GM18519 (cell line): Measurements from ENCODE around the gene TECR.
"Not testable (repeated sequence)": the region's sequence is repeated elsewhere in the genome, so short reads cannot be mapped to it uniquely, and the experiment has no call there.

ENCODE experiments used
- ATAC-seq: cut with Tn5 transposase; IDR thresholded peaks from one replicate; pipeline ENCODE4 v1.9.1; 2021; ENCODE audit warnings: mild to moderate bottlenecking, moderate library complexity; ENCODE audit not compliant: unreplicated experiment, low FRiP score

Gene TECR, protein sequence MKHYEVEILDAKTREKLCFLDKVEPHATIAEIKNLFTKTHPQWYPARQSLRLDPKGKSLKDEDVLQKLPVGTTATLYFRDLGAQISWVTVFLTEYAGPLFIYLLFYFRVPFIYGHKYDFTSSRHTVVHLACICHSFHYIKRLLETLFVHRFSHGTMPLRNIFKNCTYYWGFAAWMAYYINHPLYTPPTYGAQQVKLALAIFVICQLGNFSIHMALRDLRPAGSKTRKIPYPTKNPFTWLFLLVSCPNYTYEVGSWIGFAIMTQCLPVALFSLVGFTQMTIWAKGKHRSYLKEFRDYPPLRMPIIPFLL

DNA sequence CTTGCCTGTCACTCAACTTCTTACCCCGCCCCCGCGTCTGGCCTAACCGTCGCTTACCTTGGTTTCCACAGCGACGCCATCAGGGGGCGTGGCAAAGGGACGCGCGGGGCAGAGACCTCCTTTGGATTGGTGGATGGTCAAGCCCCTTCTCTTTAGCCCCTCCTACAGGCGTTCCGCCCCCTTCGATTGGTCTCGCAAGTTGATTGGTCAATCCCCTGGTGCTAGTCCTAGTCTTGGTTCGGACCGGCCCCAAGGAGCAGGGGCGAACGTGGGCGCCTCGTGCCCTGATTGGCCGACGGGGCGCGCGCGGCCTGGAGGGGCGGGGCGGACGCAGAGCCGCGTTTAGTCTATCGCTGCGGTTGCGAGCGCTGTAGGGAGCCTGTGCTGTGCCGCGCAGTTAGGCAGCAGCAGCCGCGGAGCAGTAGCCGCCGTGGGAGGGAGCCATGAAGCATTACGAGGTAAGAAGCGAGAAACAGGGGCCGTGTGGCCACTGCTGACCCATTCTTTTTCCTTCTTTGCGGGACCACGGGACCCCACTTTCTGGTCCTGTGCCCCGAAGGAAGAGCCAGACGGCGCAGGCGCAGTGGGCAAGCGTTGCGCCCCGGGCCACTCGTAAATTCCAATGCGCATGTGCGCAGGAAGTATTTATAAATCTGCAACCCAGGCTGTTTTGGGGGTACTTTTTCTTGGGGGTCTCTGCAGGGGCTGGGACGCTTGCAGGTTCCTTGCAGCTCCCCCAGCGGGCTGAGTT, at the start of gene TECR:
TECR (plus strand) TSS at position 341 of the 751 bp plus-strand sequence; CDS start at position 444, 103 bp downstream.
- ATAC-seq = peak; percentile 88

DNA sequence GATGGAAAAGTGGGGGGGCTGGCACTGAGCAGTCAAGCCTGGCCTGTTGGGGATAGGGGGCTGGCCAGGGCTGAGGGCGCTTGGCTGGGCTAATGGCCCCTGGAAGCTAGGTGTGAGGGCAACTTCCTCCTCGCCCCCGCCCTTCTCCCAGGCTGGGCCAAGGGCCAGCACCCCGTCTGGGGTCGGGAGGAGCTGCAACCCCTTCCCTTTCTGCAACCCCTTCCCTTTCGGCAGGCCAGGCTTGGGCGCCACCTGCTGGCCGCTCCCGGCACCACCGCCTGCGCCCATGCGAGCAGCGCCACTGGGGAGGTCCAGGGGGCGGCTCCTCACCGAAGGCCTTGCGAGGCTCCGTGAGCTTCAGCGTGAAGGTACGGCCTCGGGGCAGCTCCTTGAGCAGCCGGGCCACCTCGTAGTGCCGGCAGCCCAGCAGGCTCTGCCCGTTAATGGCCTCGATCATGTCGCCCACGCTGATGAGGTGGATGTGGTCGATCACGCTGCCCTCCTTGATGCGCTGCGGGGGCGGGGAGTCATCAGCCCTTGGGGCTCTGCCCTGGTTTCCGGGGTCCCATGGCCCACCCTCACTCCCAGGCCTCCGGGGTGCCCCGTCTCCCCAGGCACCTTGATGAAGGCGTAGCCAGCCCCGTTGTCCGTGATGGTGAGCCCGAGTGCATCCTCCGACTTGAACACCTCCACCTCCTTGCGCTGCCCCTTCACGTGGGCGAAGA, 49.3 kb upstream of the TECR start:
- ATAC-seq = no peak

DNA sequence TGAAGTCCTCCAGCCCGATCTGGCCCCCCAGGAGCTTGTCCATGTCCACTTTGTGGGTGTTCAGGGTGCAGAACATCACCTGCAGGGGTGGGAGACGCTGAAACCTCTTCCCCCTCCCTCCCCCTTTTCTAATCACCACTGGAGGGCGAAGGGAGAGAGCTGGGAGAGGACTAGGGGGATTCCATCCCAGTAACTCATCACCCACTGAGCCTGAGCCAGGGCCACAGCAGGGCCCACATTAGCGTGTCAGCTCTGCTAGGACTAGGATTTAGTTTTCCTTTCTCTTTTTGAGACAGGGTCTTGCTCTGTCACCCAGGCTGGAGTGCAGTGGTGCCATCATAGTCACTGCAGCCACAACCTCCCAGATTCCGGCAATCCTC, 48.7 kb upstream of the TECR start:
- ATAC-seq = no peak

DNA sequence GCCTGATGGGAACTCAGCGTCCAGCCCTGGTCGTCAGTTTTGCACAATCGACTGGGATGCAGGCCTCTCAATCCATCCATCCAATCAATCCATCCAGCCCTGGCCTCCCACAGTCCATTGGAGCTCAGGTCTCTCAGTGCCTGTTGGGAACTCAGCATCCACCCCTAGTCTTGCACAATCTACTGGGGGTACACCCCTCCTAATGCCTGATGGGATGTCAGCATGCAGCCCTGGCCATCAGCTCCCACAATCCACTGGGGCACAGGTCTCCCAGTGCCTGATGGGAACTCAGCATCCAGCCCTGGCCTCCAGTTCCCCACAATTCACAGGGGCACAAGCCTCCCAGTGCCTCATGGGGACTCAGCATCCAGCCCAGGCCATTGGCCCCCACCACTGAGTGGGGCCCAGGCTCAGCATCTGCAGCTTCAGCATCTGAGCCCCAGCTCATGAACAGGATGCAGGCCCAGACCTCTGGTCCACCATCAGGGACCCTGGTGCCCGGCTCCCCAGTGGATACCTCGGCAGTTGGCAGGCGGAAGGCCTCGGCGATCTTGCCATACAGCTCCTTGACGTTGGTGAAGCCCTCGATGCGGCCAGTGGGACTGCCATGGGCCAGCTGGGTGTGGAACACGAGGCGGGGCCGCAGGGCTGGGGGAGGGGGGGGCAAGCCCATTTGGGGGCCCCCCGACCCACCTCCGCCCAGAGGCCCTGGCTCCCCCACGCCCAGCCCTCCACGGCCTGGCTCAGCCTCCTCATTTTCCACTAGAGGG, 47.0 kb upstream of the TECR start:
- ATAC-seq = no peak

DNA sequence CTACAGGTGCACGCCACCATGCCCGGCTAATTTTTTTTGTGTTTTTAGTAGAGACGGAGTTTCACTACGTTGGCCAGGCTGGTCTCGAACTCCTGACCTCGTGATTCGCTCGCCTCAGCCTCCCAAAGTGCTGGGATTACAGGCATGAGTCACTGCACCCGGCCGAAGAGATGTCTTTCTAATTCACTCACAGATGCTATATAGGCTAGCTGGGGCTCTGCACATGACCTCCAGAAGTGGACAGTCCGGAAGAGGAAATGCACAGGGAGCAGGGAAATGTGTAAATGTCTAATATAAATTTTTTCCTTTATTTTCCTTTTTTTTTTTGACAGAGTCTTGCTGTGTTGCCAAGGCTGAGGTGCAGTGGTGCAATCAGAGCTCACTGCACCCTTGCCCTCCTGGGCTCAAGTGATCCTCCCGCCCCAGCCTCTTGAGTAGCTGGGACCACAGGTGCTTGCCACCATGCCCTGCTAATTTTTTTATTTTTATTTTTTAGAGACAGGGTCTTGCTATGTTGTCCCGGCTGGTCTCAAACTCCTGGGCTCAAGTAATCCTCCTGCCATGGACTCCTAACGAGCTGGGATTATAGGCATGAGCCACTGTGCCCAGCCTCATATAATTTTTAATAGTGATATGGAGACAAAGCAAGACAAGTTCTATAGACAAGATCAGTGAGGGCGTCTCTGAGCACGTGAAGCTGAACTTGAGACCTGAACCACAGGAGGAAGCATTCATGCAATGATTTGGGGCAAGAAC, 41.8 kb upstream of the TECR start:
- no peak for ATAC-seq

DNA sequence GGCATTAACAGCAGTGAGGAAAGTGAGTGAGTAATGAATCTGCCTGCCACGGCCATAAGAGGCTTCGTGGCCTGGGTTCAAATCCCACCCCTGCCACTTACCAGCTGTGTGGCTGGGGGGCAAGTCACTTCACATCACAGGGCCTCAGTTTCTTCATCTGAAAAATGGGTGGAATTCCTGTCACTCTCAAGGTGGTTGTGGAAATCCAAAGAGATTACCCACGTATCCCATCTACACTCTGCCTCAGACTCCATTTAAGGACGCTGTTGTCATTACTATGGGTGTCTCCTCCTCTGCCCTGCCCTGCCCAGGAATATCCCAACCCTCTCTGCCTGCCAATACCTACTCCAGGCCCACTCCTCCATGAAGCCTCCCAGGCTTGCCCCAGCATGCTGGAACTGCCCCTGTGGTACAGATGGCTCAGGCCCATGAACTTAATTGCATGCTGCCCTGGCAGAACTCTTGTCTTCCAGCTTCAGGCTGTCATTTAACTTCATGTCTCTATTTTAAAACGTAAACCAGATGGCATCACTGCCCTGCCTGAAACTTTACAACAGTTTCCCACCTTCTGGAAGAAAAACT, 36.5 kb upstream of the TECR start:
- no peak for ATAC-seq

DNA sequence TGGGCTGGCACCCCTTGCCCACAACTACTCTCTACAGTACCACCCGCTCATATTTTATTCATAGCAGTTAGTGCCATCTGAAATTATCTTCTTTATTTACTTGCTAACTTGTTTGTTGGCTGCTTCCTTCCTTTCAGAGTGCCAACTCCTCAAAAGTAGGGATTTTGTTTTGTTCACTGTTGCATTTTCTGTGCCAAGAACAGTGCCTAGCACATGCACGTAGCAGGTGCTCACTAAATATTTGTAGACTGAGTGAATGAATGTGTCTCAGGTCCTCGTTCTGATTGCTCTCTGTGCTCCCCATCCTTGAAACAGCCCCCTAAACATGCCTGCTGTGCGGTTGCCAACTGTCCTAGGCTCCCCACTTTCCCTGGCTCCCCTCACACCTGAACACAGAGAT, 35.0 kb upstream of the TECR start:
- ATAC-seq = no peak

DNA sequence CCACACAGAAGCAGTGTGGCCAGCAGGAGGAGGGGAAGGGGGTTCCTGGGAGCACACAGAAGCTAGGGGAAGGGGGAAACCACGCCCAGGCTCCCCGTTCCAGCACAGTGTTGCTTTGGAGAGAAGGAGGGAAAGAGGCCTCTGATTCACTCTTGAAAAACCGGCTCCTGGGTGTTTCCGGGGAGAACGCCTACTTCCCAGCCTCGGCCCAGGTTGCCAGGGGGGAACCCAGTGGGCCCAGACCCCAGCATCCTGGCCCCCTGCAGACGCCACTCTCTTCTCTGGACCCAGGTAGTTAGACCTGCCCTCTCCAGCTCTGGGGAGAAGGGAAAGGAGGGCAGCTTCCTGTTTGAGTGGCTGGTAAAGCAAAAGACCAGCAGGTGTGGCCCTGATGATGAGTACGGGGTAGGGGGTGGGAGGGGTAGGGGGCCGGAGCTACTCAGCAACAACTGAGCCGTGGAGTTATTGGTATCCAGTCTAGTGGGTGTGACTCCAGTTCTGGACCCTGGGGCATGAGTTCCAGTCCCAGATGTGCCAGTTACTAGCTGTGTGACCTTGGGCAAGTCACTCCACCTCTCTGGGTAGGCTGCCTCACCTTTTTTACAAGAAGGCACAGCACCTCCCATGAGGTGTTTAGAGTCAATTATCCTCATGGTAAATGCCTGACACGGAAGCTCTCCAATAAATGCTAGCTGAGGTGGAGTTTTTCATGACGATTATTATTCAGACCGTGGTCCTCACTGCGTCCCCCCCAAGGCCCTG, 34.3 kb upstream of the TECR start:
- ATAC-seq = no peak

DNA sequence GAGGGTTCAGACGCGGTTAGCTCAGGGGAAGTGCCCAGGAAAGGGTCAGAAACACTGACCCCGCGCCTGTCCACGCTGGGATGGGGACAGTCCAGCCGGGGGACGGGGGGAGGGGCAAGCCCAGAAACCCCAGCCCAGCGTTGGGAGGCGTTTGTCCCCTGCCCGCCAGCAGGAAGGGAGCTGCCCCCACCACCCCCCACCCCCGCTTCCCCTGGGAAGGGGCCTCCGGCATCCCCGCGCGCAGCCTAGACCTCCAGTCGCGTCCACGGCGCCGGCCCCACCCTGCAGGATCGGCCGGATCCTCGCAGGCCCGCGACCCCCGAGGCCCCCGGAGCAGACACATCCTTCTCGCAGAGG, 33.7 kb upstream of the TECR start:
- no peak for ATAC-seq

DNA sequence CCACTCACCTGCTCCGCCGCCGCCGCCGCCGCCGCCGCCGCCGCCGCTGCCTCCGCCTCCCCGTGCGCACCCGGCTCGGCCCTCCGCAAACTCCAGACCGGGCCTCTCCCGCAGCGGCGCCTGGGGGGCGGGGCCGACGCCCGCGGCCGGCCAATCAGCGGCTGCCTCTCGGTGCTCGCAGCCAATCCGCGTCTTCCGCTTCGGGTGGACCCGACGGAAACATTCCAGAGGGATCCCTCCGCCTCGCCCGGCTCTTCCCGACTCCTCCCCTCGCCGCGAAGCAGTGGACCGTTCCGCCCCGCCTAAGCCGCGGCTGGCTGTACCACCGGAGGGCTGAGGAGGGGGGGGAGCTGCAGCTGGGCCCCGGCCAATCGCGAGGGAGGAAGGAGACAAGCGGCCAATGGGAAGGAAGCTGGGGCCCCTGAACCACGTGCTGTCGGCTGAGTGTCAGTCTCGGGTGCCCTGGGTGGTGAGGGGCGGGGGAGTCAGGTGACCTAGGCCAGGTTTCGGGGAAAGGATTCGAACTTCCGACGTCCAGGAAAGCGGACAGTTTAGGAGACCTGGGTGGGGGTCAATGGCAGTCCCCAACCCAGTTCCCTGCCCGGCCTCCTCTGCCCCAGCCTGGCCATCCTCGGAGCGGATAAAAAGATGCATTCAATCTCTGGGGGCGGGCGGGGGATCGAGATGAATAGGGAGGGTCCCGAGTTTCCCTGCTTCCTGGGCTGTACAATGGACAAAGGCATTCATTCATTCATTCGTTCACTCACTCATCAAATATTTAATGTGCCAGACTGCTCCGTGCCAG, 33.2 kb upstream of the TECR start, which contains the start of gene GIPC1:
GIPC1 (minus strand) TSS at position 99 of the 805 bp plus-strand sequence. CDS start 13,151 bp downstream, outside the sequence.
- ATAC-seq = no peak

DNA sequence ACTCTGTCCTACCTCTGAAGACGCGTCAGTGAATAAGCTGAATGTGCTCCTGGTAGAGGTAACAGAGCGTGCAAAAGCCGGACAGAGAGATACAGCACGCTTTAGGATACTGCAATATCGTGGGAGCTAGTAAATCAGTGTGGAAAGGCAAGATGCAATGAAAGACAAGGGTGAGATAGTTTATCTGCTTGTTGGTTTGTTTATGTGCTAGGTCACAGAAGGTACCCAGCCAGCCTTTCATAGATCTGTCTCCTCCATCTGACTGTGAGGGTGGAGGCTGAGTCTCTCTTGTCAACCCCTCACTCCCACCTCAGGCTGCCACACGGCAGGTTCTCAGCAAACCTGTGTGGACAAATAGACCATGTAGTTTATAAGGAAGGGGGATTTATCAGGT, 32.6 kb upstream of the TECR start:
- ATAC-seq = no peak

DNA sequence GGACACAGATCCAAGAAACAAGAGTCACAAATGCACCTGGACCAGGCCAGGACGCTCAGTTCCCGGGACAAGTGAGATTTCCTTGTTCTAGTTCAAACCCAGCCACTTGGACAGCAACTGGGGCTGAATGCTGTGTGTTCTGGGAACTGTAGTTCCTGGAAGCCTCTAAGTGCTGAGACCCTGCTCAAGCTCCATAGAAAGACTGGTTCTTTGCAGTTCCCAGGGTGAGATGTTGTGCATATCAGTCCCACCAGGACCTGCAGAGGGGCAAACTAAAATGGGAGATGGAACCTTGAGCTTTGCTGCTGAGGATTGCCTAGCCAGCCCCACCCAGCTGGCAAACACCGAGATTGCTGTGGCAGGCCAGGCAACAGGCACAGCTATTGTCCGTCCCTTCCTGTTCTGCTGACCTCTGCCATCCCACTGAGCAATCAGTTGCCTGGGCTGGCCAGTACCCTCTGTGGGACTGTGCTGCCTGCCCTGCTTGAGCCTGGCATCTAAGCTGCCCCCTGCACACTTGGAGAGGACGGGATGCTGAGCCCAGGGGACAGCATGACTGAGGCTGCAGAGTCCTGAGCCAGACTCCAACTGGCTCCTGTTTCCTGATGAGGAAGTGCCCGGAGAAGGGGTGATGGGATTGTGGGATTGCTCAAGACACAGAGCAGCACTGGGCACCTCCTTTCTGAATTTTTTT, 32.0 kb upstream of the TECR start:
- no peak for ATAC-seq

DNA sequence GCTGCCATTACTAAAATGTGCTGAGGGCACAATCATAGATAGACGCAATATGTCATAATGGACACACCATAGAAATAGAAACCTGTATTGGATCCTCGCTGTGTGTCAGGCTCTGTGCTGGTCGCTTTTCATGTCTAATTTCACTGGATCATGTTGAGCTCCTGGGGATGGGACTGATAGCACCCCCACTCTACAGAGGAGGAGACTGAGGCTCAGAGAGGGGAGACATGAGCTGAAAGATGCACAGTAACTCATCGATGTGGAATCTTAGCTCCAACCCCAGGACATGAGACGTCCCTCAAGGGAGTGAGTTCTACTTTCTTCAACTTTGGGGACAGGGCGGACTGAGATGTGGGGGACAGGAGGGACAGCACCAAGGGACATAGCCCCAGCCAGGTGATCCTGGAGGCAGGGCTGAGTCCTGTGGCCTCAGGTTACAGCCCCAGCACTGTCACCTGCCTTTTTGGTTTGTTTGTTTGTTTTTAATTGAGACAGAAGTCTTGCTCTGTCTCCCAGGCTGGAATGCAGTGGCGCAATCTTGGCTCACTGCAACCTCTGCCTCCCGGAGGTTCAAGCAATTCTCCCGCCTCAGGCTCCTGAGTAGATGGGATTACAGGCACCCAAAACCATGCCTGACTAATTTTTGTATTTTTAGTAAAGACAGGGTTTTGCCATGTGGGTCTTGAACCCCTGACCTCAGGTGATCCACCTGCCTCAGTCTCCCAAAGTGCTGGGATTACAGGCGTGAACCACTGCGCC, 26.9 kb upstream of the TECR start:
- ATAC-seq = no peak

DNA sequence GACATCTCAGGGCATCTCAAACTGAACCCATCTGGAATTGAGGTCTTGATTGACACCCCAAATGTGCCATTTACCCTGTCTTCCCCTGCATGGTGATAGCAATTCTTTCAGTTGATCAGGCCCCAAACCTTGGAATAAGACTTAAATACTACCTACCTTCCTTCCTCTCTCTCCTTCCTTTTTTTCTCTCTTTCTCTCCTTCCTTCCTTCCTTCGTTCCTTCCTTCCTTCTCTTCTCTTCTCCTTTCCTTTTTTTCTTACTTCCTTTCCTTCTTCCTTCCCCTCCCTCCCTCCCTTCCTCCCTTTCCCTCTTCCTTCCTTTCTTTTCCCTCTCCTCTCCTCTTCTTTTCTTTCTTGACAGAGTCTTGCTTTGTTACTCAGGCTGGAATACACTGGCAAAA, 26.1 kb upstream of the TECR start:
- no peak for ATAC-seq

DNA sequence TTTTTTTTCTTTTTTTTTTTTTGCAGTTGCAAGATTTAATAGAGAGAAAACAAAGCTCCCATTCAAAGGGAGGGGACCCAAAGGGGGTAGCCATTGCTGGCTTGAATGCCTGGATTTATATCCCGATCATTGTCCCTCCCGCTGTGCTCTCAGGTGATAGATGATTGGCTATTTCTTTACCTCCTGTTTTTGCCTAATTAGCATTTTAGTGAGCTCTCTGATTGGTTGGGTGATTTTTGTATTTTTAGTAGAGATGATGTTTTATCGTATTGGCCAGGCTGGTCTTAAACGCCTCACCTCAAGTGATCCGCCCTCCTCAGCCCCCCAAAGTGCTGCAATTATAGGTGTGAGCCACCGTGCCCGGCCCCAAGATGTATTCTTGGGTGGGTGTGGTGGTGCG, 24.8 kb upstream of the TECR start:
- not testable (repeated sequence) for ATAC-seq

DNA sequence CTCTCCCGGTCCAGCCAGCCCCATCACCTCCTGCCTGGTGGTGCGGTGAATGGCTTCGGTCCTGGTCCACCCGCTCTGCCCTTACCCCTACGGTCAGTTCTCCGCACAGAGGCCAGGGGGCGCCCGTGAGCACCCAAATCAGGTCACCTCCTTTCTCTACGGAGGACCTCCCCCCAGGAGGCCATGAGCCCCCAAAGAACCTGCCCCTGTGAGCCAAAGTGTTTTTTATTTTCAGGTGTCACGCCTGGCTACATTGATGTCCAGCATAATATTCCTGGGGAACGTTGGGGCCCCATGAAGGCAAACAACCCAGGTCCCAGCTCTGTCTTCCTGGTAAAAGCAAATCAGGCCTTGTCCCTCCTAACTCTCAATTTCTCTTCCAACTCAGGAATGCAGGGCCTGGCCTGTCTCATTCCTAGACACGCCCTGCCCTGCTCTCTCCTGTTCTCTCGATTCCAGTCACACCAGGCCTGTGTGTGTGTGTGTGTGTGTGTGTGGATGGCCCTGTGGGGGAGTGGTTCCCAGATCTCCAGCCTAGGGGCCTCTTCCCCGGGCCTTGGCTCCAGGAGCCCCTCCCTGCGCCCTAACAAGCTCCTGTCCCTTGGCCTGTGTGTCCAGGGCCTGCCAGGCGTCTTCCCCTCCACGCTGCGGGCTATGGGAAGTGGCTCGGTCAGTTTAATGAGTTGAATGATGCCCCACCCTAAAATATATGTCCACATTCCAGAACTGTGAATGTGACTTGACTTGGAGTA, 23.7 kb upstream of the TECR start:
- no peak for ATAC-seq
